Large intestine (tissue), 3 donors: ENCODE measurements around the gene GPC5. TPM values are rescaled to one million over a fixed set of nuclear protein-coding genes. Genes with fewer than 3 reads are reported as not detected.
"Not testable (repeated sequence)": the region's sequence is repeated elsewhere in the genome, so short reads cannot be mapped to it uniquely, and the experiment has no call there.

Source experiments
- DNase-seq, 2 donors: peaks; one replicate each; pipeline versions ENCODE4 v3.0.0 to v3.0.0-alpha.2; 2013
- H3K27ac ChIP-seq: one replicate; pipeline ENCODE4 v1.5.1; 2013; ENCODE audit warnings: low read length
- H3K27me3 ChIP-seq: 2 replicates; pipeline ENCODE4 v1.6.1; 2013; ENCODE audit warnings: low read length; ENCODE audit not compliant: control insufficient read depth, insufficient read depth
- H3K36me3 ChIP-seq: 2 replicates; pipeline ENCODE4 v1.6.1; 2013; ENCODE audit warnings: low read length; ENCODE audit not compliant: control insufficient read depth, insufficient read depth
- H3K4me1 ChIP-seq: one replicate; pipeline ENCODE4 v1.6.1; 2013; ENCODE audit warnings: low read length; ENCODE audit not compliant: control insufficient read depth, insufficient read depth
- H3K4me3 ChIP-seq: one replicate; pipeline ENCODE4 v1.5.1; 2013; ENCODE audit warnings: low read length
- H3K9me3 ChIP-seq: one replicate; pipeline ENCODE4 v1.6.1; 2013; ENCODE audit warnings: mild to moderate bottlenecking, low read depth, low read length, moderate library complexity; ENCODE audit not compliant: control insufficient read depth
- WGBS: methylation state at CpG from one replicate; pipeline ENCODE4 v1.1.5; 2013; ENCODE audit warnings: low lambda C conversion rate; ENCODE audit not compliant: insufficient coverage; 5-methylcytosine and 5-hydroxymethylcytosine counted together
- polyA plus RNA-seq: library from polyadenylated mRNA; unstranded; fragments of 120-200 nt; gene quantifications from one replicate; pipeline ENCODE4 v1.2.1, GENCODE V29; 2013

The GPC5 gene
- polyA plus RNA-seq, 1 donor = 0.42 TPM

- H3K27me3 ChIP-seq, H3K4me3 ChIP-seq, H3K36me3 ChIP-seq, DNase-seq, H3K27ac ChIP-seq, H3K4me1 ChIP-seq, H3K9me3 ChIP-seq: not testable (repeated sequence)
- WGBS = 90% methylated on average over 2 of the region's 4 CpGs
These were observed 1297.4 kb downstream of the GPC5 start for GRCh38 chr13:92695827-92696226.

DNA sequence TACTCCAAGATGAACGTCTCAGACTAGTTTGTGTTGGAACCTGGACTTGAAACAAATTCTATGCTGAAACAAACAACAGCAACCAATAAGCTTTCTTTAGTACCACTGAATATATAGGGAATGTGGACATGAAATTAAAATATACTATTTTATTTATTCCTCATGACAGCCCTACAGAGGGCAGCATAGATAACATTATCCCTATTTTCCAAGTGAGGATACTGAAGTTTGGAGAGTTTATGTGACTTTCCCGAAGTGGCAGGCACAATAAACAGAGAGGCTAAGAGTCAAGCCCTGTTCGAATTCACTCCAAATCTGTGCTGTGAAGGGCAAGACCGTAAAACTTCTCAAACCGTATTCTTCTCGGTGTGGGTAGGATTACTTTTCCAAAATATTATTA is 1318.3 kb downstream of the GPC5 start:
- Histone ChIP-seq H3K27ac (no peak overlapping the region), H3K36me3 (no peaks in the 10 kb centered on the region), H3K27me3 (no peaks in the 10 kb centered on the region), H3K4me1 (no peaks in the 10 kb centered on the region), H3K4me3 (no peak overlapping the region), H3K9me3 (no peaks in the 10 kb centered on the region)
- DNase-seq = no peak
- 86% methylated on average over 1 of the region's 6 CpGs for WGBS

GRCh38 chr13:92717857-92718256 is 1319.4 kb downstream of the GPC5 start:
- Histone ChIP-seq H3K9me3 (no peaks in the 10 kb centered on the region), H3K27ac (no peak overlapping the region), H3K27me3 (no peaks in the 10 kb centered on the region), H3K36me3 (no peaks in the 10 kb centered on the region), H3K4me1 (no peaks in the 10 kb centered on the region), H3K4me3 (no peak overlapping the region)
- WGBS = 80% methylated on average over 1 of the region's 2 CpGs
- no peak for DNase-seq

- DNase-seq = no peak
- Histone ChIP-seq H3K27ac (no peak overlapping the region), H3K27me3 (no peaks in the 10 kb centered on the region), H3K4me1 (no peaks in the 10 kb centered on the region), H3K36me3 (no peaks in the 10 kb centered on the region), H3K4me3 (no peak overlapping the region), H3K9me3 (no peaks in the 10 kb centered on the region)
These were observed 1321.4 kb downstream of the GPC5 start for GRCh38 chr13:92719868-92720267.

GRCh38 chr13:92721620-92722019 is 1323.2 kb downstream of the GPC5 start:
- Histone ChIP-seq H3K36me3 (no peaks in the 10 kb centered on the region), H3K27ac (no peak overlapping the region), H3K4me3 (no peak overlapping the region), H3K27me3 (no peaks in the 10 kb centered on the region), H3K4me1 (no peaks in the 10 kb centered on the region), H3K9me3 (no peaks in the 10 kb centered on the region)
- no peak for DNase-seq

GRCh38 chr13:92727118-92727517 is 1328.7 kb downstream of the GPC5 start:
- H3K4me1 ChIP-seq = no peaks in the 10 kb centered on the region
- H3K36me3 ChIP-seq = no peaks in the 10 kb centered on the region
- no CpG with 5 or more reads among the region's 3 CpGs for WGBS
- H3K4me3 ChIP-seq = no peak overlapping the region
- H3K27ac ChIP-seq = no peak overlapping the region
- H3K27me3 ChIP-seq = no peaks in the 10 kb centered on the region
- no peak for DNase-seq
- H3K9me3 ChIP-seq = no peaks in the 10 kb centered on the region

GRCh38 chr13:92734068-92734467 is 1335.6 kb downstream of the GPC5 start:
- Histone ChIP-seq H3K36me3 (no peaks in the 10 kb centered on the region), H3K4me1 (no peaks in the 10 kb centered on the region), H3K4me3 (no peak overlapping the region), H3K27ac (no peak overlapping the region), H3K9me3 (no peaks in the 10 kb centered on the region), H3K27me3 (no peaks in the 10 kb centered on the region)
- WGBS = no CpG with 5 or more reads among the region's 1 CpG
- DNase-seq = no peak

DNA sequence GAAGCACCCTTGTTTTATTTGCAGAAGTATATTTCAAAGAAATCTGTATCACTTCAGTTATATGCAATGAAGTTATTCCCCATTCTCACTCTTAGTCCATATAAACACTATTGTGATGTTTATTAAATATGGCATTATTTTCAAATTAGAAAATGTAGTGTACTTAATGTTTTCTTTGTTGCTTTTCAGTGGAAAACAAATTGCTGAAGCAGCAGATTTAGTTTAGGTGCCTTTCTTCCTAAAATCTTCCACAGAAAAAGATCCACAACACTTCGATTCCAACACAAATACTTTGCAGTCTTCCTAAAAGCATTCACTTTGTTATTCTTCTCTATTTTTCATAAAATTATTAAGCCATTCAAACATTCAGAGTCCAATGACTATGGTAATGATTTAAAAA is 1336.1 kb downstream of the GPC5 start:
- Histone ChIP-seq H3K9me3 (no peaks in the 10 kb centered on the region), H3K27ac (no peak overlapping the region), H3K4me3 (no peak overlapping the region), H3K4me1 (no peaks in the 10 kb centered on the region), H3K36me3 (no peaks in the 10 kb centered on the region), H3K27me3 (no peaks in the 10 kb centered on the region)
- DNase-seq = no peak
- WGBS = 89% methylated on average over 1 of the region's 1 CpG

GRCh38 chr13:92735909-92736308 is 1337.5 kb downstream of the GPC5 start:
- Histone ChIP-seq H3K36me3 (no peaks in the 10 kb centered on the region), H3K4me3 (no peak overlapping the region), H3K27me3 (no peaks in the 10 kb centered on the region), H3K9me3 (no peaks in the 10 kb centered on the region), H3K4me1 (no peaks in the 10 kb centered on the region), H3K27ac (no peak overlapping the region)
- DNase-seq = no peak
- WGBS = 100% methylated on average over 1 of the region's 1 CpG

- Histone ChIP-seq H3K27me3 (no peaks in the 10 kb centered on the region), H3K4me1 (no peaks in the 10 kb centered on the region), H3K9me3 (no peaks in the 10 kb centered on the region), H3K36me3 (no peaks in the 10 kb centered on the region), H3K27ac (no peak overlapping the region), H3K4me3 (no peak overlapping the region)
- WGBS = 87% methylated on average over 2 of the region's 2 CpGs
- DNase-seq = no peak
These were observed 1340.9 kb downstream of the GPC5 start for GRCh38 chr13:92739306-92739818.

- no peak for DNase-seq
- Histone ChIP-seq H3K27me3 (no peaks in the 10 kb centered on the region), H3K4me1 (no peaks in the 10 kb centered on the region), H3K36me3 (no peaks in the 10 kb centered on the region), H3K4me3 (no peak overlapping the region), H3K27ac (no peak overlapping the region), H3K9me3 (no peaks in the 10 kb centered on the region)
- no CpG with 5 or more reads among the region's 1 CpG for WGBS
These were observed 1345.6 kb downstream of the GPC5 start for GRCh38 chr13:92743992-92744391.
